NCI-H1105 treated with DMSO at 0.1 percent for 48 hours (cell line): Measurements from ENCODE around the gene ASB3.
"Not testable (repeated sequence)": the region's sequence is repeated elsewhere in the genome, so short reads cannot be mapped to it uniquely, and the experiment has no call there.

Source experiments
- DNase-seq: peaks from one replicate; lab custom pipeline; 2025; lab: John Stamatoyannopoulos, UW

ASB3 gene

GRCh38 chr2:53786705-53787613, at the start of gene ASB3, which contains the start of gene ERLEC1:
ASB3 (minus strand) TSS chr2:53786953; CDS start chr2:53765572, 21,381 bp downstream.
ERLEC1 (plus strand) TSS chr2:53787044; CDS start chr2:53787211, 167 bp downstream.
- DNase-seq: peak; percentile 85

GRCh38 chr2:53829980-53830290, 43.2 kb upstream of the ASB3 start:
- DNase-seq: not testable (repeated sequence)

- peak; percentile 71 for DNase-seq
These were observed 42.7 kb upstream of the ASB3 start for GRCh38 chr2:53829273-53829979.

- no peak for DNase-seq
These were observed 41.6 kb upstream of the ASB3 start for GRCh38 chr2:53828331-53828730.

GRCh38 chr2:53827398-53828175, 40.8 kb upstream of the ASB3 start:
- no peak for DNase-seq

- DNase-seq: no peak
These were observed 40.0 kb upstream of the ASB3 start for GRCh38 chr2:53826587-53827397.

- DNase-seq: no peak
These were observed 39.3 kb upstream of the ASB3 start for GRCh38 chr2:53826030-53826410.

GRCh38 chr2:53823639-53824038, 36.9 kb upstream of the ASB3 start:
- DNase-seq: not testable (repeated sequence)

- DNase-seq: no peak
These were observed 35.1 kb upstream of the ASB3 start for GRCh38 chr2:53821810-53822209.

GRCh38 chr2:53820711-53821110, 34.0 kb upstream of the ASB3 start:
- no peak for DNase-seq

- DNase-seq: no peak
These were observed 33.3 kb upstream of the ASB3 start for GRCh38 chr2:53820048-53820447.

- DNase-seq: no peak
These were observed 32.9 kb upstream of the ASB3 start for GRCh38 chr2:53819634-53820033.

GRCh38 chr2:53818854-53819435, 32.2 kb upstream of the ASB3 start:
- no peak for DNase-seq

GRCh38 chr2:53813151-53813550, 26.4 kb upstream of the ASB3 start:
- no peak for DNase-seq

GRCh38 chr2:53811601-53812000, 24.8 kb upstream of the ASB3 start:
- no peak for DNase-seq

- DNase-seq: no peak
These were observed 15.9 kb upstream of the ASB3 start for GRCh38 chr2:53802617-53803151.

- no peak for DNase-seq
These were observed 14.8 kb upstream of the ASB3 start for GRCh38 chr2:53801547-53801946.

- no peak for DNase-seq
These were observed 7.1 kb upstream of the ASB3 start for GRCh38 chr2:53793821-53794220.

- DNase-seq: no peak
These were observed 6.5 kb upstream of the ASB3 start for GRCh38 chr2:53793261-53793660.

- DNase-seq: no peak
These were observed 999 bp upstream of the ASB3 start for GRCh38 chr2:53787614-53788289.
